ENCODE data around the gene TMEM143. TPM values are rescaled to one million over a fixed set of nuclear protein-coding genes. Genes with fewer than 3 reads are reported as not detected.

Gene TMEM143
- total and polyA plus RNA-seq, 2 of the 8 experiments (the other 6 are each of a cell fraction or from before 2014, with no cell fraction given) = 14.2 to 19.1 TPM

DNA sequence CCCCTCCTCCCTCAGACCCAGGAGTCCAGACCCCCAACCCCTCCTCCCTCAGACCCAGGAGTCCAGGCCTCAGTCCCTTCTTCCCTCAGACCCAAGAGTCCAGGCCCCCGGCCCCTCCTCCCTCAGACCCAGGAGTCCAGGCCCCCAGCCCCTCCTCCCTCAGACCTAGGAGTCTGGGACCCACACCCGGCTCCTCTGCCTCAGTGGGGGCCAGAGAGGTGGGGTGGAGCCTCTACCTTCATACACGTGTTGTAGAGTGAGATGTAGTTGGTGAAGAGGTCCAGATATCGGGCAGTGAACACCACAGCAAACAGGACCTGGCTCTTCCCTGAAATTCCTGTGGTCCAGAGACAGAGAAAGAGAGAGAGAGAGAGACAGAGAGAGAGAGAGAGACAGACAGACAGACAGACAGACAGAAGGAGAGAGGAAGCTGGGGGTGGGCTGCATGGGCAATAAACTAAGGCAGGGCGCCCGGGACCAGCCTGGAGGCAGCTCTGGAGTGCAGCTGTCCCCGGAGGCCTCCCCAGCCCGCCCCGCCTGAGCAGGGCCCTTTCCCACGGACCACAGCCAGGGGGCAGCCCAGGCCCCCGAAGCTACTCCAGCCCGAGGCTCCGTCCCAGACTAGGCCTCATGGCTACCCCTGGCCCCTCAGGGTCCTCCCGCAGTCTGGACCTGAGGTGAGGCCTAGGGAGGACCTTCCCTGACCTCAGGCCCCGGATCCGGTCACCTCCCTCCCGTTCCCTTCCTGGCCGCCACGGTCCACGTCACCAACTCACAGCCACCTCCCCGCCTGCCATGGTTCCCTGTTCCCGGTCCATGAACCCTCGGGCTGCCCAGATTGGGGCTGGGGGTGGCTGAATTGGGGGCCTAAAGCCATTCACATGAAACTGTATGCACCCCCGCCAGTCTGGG, 26.7 kb upstream of the TMEM143 start:
- Histone ChIP-seq H3K9ac (replicated peaks in 1 of 4; ENCODE audit: extremely low read depth in 1 of 4, low read depth in 3 of 4, low read length in 3 of 4) (peak overlapping the region; percentile 84 to 88 (median 86)), H3K27ac (ENCODE audit: low read depth, low read length) (peak overlapping the region; percentile 72; the same call in 1 of the 2 replicates), H2BK5ac (ENCODE audit: low read depth, low read length) (peak overlapping the region; percentile 95; the same call in 1 of the 2 replicates), H3K56ac (replicated peaks; ENCODE audit: insufficient read length, low read depth, low read length) (peak overlapping the region; percentile 95), H3K18ac (ENCODE audit: extremely low read depth, low read length) (peak overlapping the region; percentile 97), H3K9me3 (ENCODE audit: insufficient read depth in 2 of 2, low read depth in 1 of 2, low read length in 1 of 2) (no peaks in the 10 kb centered on the region), H3K79me2 (ENCODE audit: control insufficient read depth in 1 of 2, insufficient read depth in 2 of 2, low read length in 2 of 2) (peaks cover 0 to 10% of the 10 kb centered on the region in 2 experiments; a peak in 1 of 4 replicates), H2AK5ac (ENCODE audit: low read depth, low read length) (no peak overlapping the region), H2BK20ac (ENCODE audit: low read length) (no peak overlapping the region), H2BK12ac (ENCODE audit: low read depth, low read length) (no peak overlapping the region), H3K36me3 (ENCODE audit: control insufficient read depth in 2 of 4, insufficient read depth in 4 of 4, low read length in 3 of 4) (peaks cover 15 to 36% (median 25%) of the 10 kb centered on the region in 4 experiments), H2BK15ac (ENCODE audit: low read length) (no peak overlapping the region), H3K4me2 (ENCODE audit: insufficient read depth in 1 of 2, low read depth in 2 of 2, low read length in 2 of 2) (peak overlapping the region; percentile 75 to 90), H3K79me1 (ENCODE audit: low read depth, low read length) (peaks cover 4% of the 10 kb centered on the region; the same call in 1 of the 2 replicates), H4K8ac (ENCODE audit: extremely low read depth, insufficient read depth, low read length) (peak overlapping the region; percentile 63; the same call in 1 of the 2 replicates), H3K4ac (replicated peaks; ENCODE audit: insufficient read length, low read depth, low read length) (peak overlapping the region; percentile 69), H3K4me3 (ENCODE audit: extremely low read depth in 1 of 4, insufficient read depth in 2 of 4, low read depth in 3 of 4, low read length in 4 of 4) (peak overlapping the region; percentile 81 to 96 (median 90)), H3K27me3 (replicated peaks in 1 of 4; ENCODE audit: control insufficient read depth in 3 of 4, extremely low read depth in 1 of 4, insufficient read depth in 3 of 4, low read length in 3 of 4) (peaks cover 6 to 27% (median 22%) of the 10 kb centered on the region in 4 experiments), H4K20me1 (replicated peaks in 1 of 2; ENCODE audit: control insufficient read depth in 1 of 2, insufficient read depth in 2 of 2, low read length in 2 of 2) (peaks cover 1 to 3% of the 10 kb centered on the region in 2 experiments), H2AFZ (ENCODE audit: low read length) (no peak overlapping the region), H3K14ac (ENCODE audit: insufficient read length) (peak overlapping the region; percentile 13), H2BK120ac (replicated peaks; ENCODE audit: low read depth, low read length) (no peak overlapping the region), H4K5ac (ENCODE audit: insufficient read length, low read depth, low read length) (peak overlapping the region; percentile 86), H3K4me1 (replicated peaks in 1 of 4; ENCODE audit: control insufficient read depth in 3 of 4, insufficient read depth in 4 of 4, low read length in 3 of 4) (peaks cover 0 to 26% (median 13%) of the 10 kb centered on the region in 4 experiments; a peak in 6 of 7 replicates), H3K23ac (ENCODE audit: insufficient read length) (no peak overlapping the region), H3K23me2 (ENCODE audit: low read depth, low read length) (peaks cover 17% of the 10 kb centered on the region; the same call in 1 of the 2 replicates), H4K91ac (replicated peaks; ENCODE audit: insufficient read length, low read length) (peak overlapping the region; percentile 98)
- POLR2A ChIA-PET (ENCODE audit: partially characterized antibody) = interaction anchor here (0.8 to 2.0 kb wide), 12 partner anchors 10 to 98 kb away, joined by 3 to 27 read pairs (median 5); partner anchors contain the start of genes GRWD1, SYNGR4 and TMEM143
- CTCF ChIA-PET (ENCODE audit: partially characterized antibody) = interaction anchor here (0.6 to 2.3 kb wide), 44 partner anchors 7 to 961 kb away, joined by 3 to 25 read pairs (median 5); partner anchors contain the start of genes SYNGR4 and TMEM143
- FAIRE-seq = no peak
- peak in 1 of 2 experiments; percentile 84 for DNase-seq (ENCODE audit: low read depth in 1 of 2, low spot score in 2 of 2)
- 10% methylated on average over 18 of the region's 24 CpGs; no CpG with 5 or more reads in 1 of the 2 experiments for WGBS, 2 experiments (ENCODE audit: extremely low coverage in 1 of 2, insufficient coverage in 1 of 2, insufficient read length in 1 of 2, insufficient replicate concordance in 2 of 2, low coverage in 1 of 2, low lambda C conversion rate in 2 of 2, missing lambda C conversion rate in 1 of 2)
- peak; percentile 20; the same call in 1 of the 2 replicates for TF ChIP-seq TBP (IDR thresholded peaks at IDR 0.05; ENCODE audit: low read depth, low read length)
- no peak for TF ChIP-seq NRF1 (IDR thresholded peaks at IDR 0.05; ENCODE audit: low read depth, low read length)
- TF ChIP-seq TAF7 (optimal IDR thresholded peaks at IDR 0.05; ENCODE audit: borderline replicate concordance, low read depth, low read length) = no peak
- TF ChIP-seq JUN (IDR thresholded peaks at IDR 0.05; ENCODE audit: low read depth, low read length) = no peak
- no peak for TF ChIP-seq CEBPB (IDR thresholded peaks at IDR 0.05; ENCODE audit: low read depth, low read length)
- TF ChIP-seq CREB1 (IDR thresholded peaks at IDR 0.05) = no peak
- no peak for TF ChIP-seq RFX5 (IDR thresholded peaks at IDR 0.05; ENCODE audit: borderline replicate concordance, low read depth, low read length)
- no peak for TF ChIP-seq GTF2F1 (IDR thresholded peaks at IDR 0.05; ENCODE audit: borderline replicate concordance, low read depth, low read length)
- peak; percentile 52 to 74 for TF ChIP-seq RAD21 (IDR thresholded peaks at IDR 0.05 in 1 of 2, conservative IDR thresholded peaks at IDR 0.05 in 1 of 2; ENCODE audit: low read depth in 2 of 2, low read length in 2 of 2)
- TF ChIP-seq CBX8 (IDR thresholded peaks at IDR 0.05; ENCODE audit: borderline replicate concordance, low read depth, low read length) = no peak
